Upper lobe of left lung (tissue), 6 donors: ENCODE results near the gene OSBP2. TPM values are rescaled to one million over a fixed set of nuclear protein-coding genes. Genes with fewer than 3 reads are reported as not detected.

Experiments
- ATAC-seq, 2 donors: fragments of 200-7000 bp; cut with Tn5 transposase; one replicate each; pipeline ENCODE4 v1.9.1; 2022; ENCODE audit warnings: mild to moderate bottlenecking in 2 of 2, moderate library complexity in 2 of 2; ENCODE audit not compliant: low FRiP score in 2 of 2
- DNase-seq, 2 donors: peaks; one replicate each; pipeline ENCODE4 v3.0.0-alpha.2; 2019 to 2020
- H3K27ac ChIP-seq, 4 donors: fragments of 200-600 bp; sonication (generic); one replicate each; pipeline ENCODE4 v1.5.1; 2016 to 2019
- H3K27me3 ChIP-seq, 4 donors: fragments of 200-600 bp; sonication (generic); one replicate each; pipeline ENCODE4 v1.5.1; 2017 to 2019
- H3K36me3 ChIP-seq, 4 donors: fragments of 200-600 bp; sonication (generic); one replicate each; pipeline ENCODE4 v1.5.1; 2016 to 2019
- H3K4me1 ChIP-seq, 4 donors: fragments of 200-600 bp; sonication (generic); one replicate each; pipeline ENCODE4 v1.5.1; 2018 to 2019
- H3K4me3 ChIP-seq, 4 donors: fragments of 200-600 bp; sonication (generic); one replicate each; pipeline ENCODE4 v1.5.1; 2017 to 2019; ENCODE audit warnings: mild to moderate bottlenecking in 2 of 4, moderate library complexity in 1 of 4
- H3K9me3 ChIP-seq, 4 donors: fragments of 200-600 bp; sonication (generic); one replicate each; pipeline ENCODE4 v1.5.1; 2018 to 2019
- EP300 ChIP-seq, 4 donors: sonication (generic); formaldehyde crosslinking; IDR thresholded peaks; one replicate each; pipeline ENCODE4 v1.5.1; 2017; ENCODE audit warnings: antibody characterized with exemption in 4 of 4, control low read depth in 2 of 4
- POLR2A ChIP-seq, 4 donors: fragments of 450-650 bp; IDR thresholded peaks; one replicate each; pipeline ENCODE4 v1.5.1; 2016 to 2017; ENCODE audit warnings: antibody characterized with exemption in 4 of 4, mild to moderate bottlenecking in 2 of 4
- POLR2AphosphoS5 ChIP-seq, 2 donors: sonication (generic); formaldehyde crosslinking; IDR thresholded peaks; one replicate each; pipeline ENCODE4 v1.5.1; 2017; ENCODE audit warnings: antibody characterized with exemption in 2 of 2
- WGBS, 2 donors: methylation state at CpG; one replicate each; pipeline ENCODE4 v1.1.5; 2017 to 2018; 5-methylcytosine and 5-hydroxymethylcytosine counted together
- total RNA-seq, 6 donors: library from RNA; depleted of rRNA in 4 of 6; stranded (reverse); fragments of >200 nt in 4 of 6; gene quantifications; one replicate each; pipeline versions ENCODE4 v1.1.0 to v1.2.1, GENCODE V29; 2016 to 2021
- TF ChIP-seq, protein P1 (sequence below), 6 experiments: fragments of 450-650 bp in 4 of 6; fragments of 200-600 bp in 2 of 6; sonication (generic) in 2 of 6; IDR thresholded peaks; one replicate each; pipeline ENCODE4 v1.5.1; 2016 to 2019; ENCODE audit warnings: antibody characterized with exemption in 6 of 6
- donor health status: DM: no; HTN: no; CAD: no; lungs with moderate emphysema.
- donor health status: DM: no; HTN: yes; CAD: no; lungs with severe emphysema.

The OSBP2 gene
- total RNA-seq, 6 donors from 2014 or later, result 3.5 to 14.5 (median 5.0) TPM

DNA sequence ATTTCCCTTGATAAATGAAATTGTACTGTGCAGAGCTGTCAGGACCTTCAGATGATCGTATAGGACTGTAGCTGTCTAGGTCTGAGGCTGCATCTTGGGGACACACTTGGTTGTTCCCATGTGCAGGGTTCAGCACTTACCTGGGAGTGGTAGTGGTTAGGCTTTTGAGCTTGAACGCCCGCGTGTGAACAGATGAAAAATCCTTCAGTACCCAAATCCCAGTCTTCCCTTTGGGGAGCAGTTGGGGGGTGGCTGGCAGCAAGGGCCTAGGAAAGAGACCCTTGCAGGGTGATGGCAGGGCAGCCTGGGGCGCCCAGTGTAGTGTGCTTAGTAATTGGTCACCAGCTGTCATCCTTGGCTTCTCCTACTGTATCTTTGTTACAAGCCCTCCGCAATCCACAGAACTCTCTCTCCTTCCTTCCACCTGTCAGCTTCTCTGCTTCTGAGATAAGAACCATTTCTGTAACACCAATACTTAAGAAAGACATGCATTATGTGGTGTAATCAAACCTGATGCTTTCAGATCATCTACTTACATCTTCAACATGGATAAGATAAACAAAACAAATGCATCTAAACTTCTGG, 209.3 kb downstream of the OSBP2 start:
- Histone ChIP-seq H3K4me1 (no peaks in the 10 kb centered on the region), H3K4me3 (no peak overlapping the region), H3K27me3 (no peaks in the 10 kb centered on the region), H3K36me3 (no peaks in the 10 kb centered on the region), H3K27ac (no peak overlapping the region), H3K9me3 (peaks cover 5 to 11% (median 8%) of the 10 kb centered on the region in 4 donors)
- ATAC-seq (no peak), DNase-seq (no peak)
- TF ChIP-seq EP300 (IDR thresholded peaks at IDR 0.05) (no peak), POLR2AphosphoS5 (IDR thresholded peaks at IDR 0.05) (no peak), POLR2A (IDR thresholded peaks at IDR 0.05) (no peak)
- TF ChIP-seq, protein P1, sequence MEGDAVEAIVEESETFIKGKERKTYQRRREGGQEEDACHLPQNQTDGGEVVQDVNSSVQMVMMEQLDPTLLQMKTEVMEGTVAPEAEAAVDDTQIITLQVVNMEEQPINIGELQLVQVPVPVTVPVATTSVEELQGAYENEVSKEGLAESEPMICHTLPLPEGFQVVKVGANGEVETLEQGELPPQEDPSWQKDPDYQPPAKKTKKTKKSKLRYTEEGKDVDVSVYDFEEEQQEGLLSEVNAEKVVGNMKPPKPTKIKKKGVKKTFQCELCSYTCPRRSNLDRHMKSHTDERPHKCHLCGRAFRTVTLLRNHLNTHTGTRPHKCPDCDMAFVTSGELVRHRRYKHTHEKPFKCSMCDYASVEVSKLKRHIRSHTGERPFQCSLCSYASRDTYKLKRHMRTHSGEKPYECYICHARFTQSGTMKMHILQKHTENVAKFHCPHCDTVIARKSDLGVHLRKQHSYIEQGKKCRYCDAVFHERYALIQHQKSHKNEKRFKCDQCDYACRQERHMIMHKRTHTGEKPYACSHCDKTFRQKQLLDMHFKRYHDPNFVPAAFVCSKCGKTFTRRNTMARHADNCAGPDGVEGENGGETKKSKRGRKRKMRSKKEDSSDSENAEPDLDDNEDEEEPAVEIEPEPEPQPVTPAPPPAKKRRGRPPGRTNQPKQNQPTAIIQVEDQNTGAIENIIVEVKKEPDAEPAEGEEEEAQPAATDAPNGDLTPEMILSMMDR (IDR thresholded peaks at IDR 0.05), result no peak
- whole genome bisulfite sequencing, 2 donors, result 97 to 98% methylated on average over 6 of the region's 6 CpGs

GRCh38 chr22:30905696-30906341, 211.1 kb downstream of the OSBP2 start:
- 93 to 96% methylated on average over 44 to 45 of the region's 49 CpGs for WGBS, 2 donors
- DNase-seq (peak in 1 of 2 donors; percentile 77), ATAC-seq (peak in 1 of 2 donors; percentile 42)

GRCh38 chr22:30906411-30906810, 211.7 kb downstream of the OSBP2 start:
- DNase-seq (no peak), ATAC-seq (no peak)
- peaks cover 0 to 5% (median 0%) of the 10 kb centered on the region in 4 donors for H3K36me3 ChIP-seq
- TF ChIP-seq POLR2A (IDR thresholded peaks at IDR 0.05), result no peak
- TF ChIP-seq, protein P1 (IDR thresholded peaks at IDR 0.05), result no peak
- TF ChIP-seq EP300 (IDR thresholded peaks at IDR 0.05), result no peak
- no peak for TF ChIP-seq POLR2AphosphoS5 (IDR thresholded peaks at IDR 0.05)
- H3K4me3 ChIP-seq, result no peak overlapping the region
- H3K27me3 ChIP-seq, result no peaks in the 10 kb centered on the region
- H3K4me1 ChIP-seq, result no peaks in the 10 kb centered on the region
- no peaks in the 10 kb centered on the region for H3K9me3 ChIP-seq
- WGBS, 2 donors, result 94 to 96% methylated on average over 9 of the region's 9 CpGs
- H3K27ac ChIP-seq, result no peak overlapping the region

More at GRCh38 chr22:30905696-30906341, 211.1 kb downstream of the OSBP2 start:
- no peak for TF ChIP-seq EP300 (IDR thresholded peaks at IDR 0.05)
- no peaks in the 10 kb centered on the region for H3K4me1 ChIP-seq
- no peaks in the 10 kb centered on the region for H3K9me3 ChIP-seq
- H3K36me3 ChIP-seq, result peaks cover 0 to 5% (median 0%) of the 10 kb centered on the region in 4 donors
- H3K27ac ChIP-seq, result no peak overlapping the region
- H3K27me3 ChIP-seq, result no peaks in the 10 kb centered on the region
- H3K4me3 ChIP-seq, result no peak overlapping the region

DNA sequence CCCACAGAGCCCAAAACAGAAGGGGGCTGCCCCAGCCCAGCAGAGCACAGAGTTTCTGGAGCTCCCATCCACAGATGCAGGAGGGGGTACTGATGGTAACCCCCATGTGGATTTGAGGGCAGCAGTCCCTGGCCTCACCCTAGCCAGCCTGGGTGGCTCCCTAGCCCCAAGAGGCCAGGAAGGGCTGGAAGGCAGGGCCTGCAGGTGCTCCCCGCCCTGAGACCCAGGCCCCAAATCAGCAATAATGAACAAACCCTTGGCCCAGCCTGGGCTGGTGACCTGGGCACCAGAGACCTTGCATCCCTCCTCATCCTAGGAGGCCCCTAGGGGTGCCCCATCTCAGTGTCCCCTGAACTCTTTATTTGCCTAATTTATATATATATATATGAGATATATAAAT, 212.3 kb downstream of the OSBP2 start:
- DNase-seq (no peak), ATAC-seq (no peak)
- no peak overlapping the region for H3K27ac ChIP-seq
- no peaks in the 10 kb centered on the region for H3K4me1 ChIP-seq
- no peaks in the 10 kb centered on the region for H3K27me3 ChIP-seq
- 86 to 100% methylated on average over 1 of the region's 1 CpG for WGBS, 2 donors
- H3K36me3 ChIP-seq, result peaks cover 0 to 5% (median 0%) of the 10 kb centered on the region in 4 donors
- TF ChIP-seq, protein P1 (IDR thresholded peaks at IDR 0.05), result no peak
- TF ChIP-seq EP300 (IDR thresholded peaks at IDR 0.05) (no peak), POLR2A (IDR thresholded peaks at IDR 0.05) (no peak), POLR2AphosphoS5 (IDR thresholded peaks at IDR 0.05) (no peak)
- no peak overlapping the region for H3K4me3 ChIP-seq
- H3K9me3 ChIP-seq, result no peaks in the 10 kb centered on the region

DNA sequence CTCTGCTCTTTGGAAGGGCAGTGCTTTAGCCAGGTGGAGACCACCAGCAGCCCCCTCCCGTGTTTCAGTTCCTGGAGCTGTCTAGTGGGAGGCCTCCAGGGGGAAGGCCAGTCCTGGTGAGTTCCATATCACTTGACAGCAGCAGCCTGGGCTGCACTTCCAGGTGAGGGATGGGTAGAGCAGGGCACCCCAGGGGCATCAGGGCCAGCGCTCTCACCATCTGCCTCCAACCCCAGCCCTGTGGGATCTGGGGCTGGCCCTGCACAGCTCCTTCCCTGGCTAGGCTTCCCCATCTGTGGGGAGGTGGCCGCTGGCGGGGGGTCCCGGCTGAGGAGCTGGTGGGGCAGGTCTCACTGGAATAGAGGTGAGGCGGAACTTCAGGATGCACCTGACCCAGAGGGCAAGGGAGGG, 213.4 kb downstream of the OSBP2 start:
- 92 to 97% methylated on average over 5 to 6 of the region's 6 CpGs for WGBS, 2 donors
- TF ChIP-seq POLR2AphosphoS5 (IDR thresholded peaks at IDR 0.05) (no peak), POLR2A (IDR thresholded peaks at IDR 0.05) (no peak)
- TF ChIP-seq, protein P1 (IDR thresholded peaks at IDR 0.05), result no peak

More for the DNA sequence above, 213.4 kb downstream of the OSBP2 start:
- Histone ChIP-seq H3K4me3 (no peak overlapping the region), H3K27ac (no peak overlapping the region), H3K9me3 (no peaks in the 10 kb centered on the region), H3K27me3 (no peaks in the 10 kb centered on the region), H3K36me3 (peaks cover 0 to 5% (median 0%) of the 10 kb centered on the region in 4 donors), H3K4me1 (no peaks in the 10 kb centered on the region)
- no peak for DNase-seq
- ATAC-seq, result peak in 1 of 2 donors; percentile 64
